Thyroid gland (tissue), 4 donors: ENCODE results near the gene DNPH1.

Experiments used
- CTCF ChIP-seq, 6 experiments: fragments of 200-600 bp in 3 of 6; fragments of 450-650 bp in 3 of 6; sonication (generic) in 3 of 6; IDR thresholded peaks; one replicate each; pipeline ENCODE4 v1.5.1; 2016 to 2019; ENCODE audit warnings: antibody characterized with exemption in 6 of 6, mild to moderate bottlenecking in 2 of 6, inconsistent platforms in 1 of 6, moderate library complexity in 1 of 6
- POLR2A ChIP-seq, 2 donors: fragments of 450-650 bp; IDR thresholded peaks; one replicate each; pipeline ENCODE4 v1.6.1; 2017; ENCODE audit warnings: antibody characterized with exemption in 2 of 2, mild to moderate bottlenecking in 2 of 2, moderate library complexity in 1 of 2

- TF ChIP-seq POLR2A (IDR thresholded peaks at IDR 0.05), result no peak
- peak; percentile 20 to 77 (median 64) for TF ChIP-seq CTCF (IDR thresholded peaks at IDR 0.05)
Measured at GRCh38 chr6:43263314-43264178, 34.3 kb upstream of the DNPH1 start.
